ENCODE measurements around the gene TMEM175. TPM values are rescaled to one million over a fixed set of nuclear protein-coding genes. Genes with fewer than 3 reads are reported as not detected.

Gene TMEM175
- total RNA-seq, 3 donors from 2014 or later = 30.1 to 39.0 (median 37.5) TPM

GRCh38 chr4:988726-989721, 56.8 kb downstream of the TMEM175 start:
- intact Hi-C loops (cut with DNase I, micrococcal nuclease) = no loop called here
- Histone ChIP-seq H3K9me3 (no peaks in the 10 kb centered on the region), H3K36me3 (ENCODE audit: low read depth) (no peaks in the 10 kb centered on the region), H3K4me1 (ENCODE audit: low read depth) (peaks cover 38% of the 10 kb centered on the region), H3K4me3 (no peak overlapping the region)
- DNase-seq (peak in 1 of 3 donors; percentile 54), ATAC-seq (no peak)
- TF ChIP-seq CTCF (IDR thresholded peaks at IDR 0.05) = no peak

GRCh38 chr4:989722-990471, 57.6 kb downstream of the TMEM175 start:
- Histone ChIP-seq H3K9me3 (no peaks in the 10 kb centered on the region), H3K4me1 (ENCODE audit: low read depth) (peaks cover 36% of the 10 kb centered on the region), H3K36me3 (ENCODE audit: low read depth) (no peaks in the 10 kb centered on the region), H3K4me3 (no peak overlapping the region)
- TF ChIP-seq CTCF (IDR thresholded peaks at IDR 0.05) = no peak
- intact Hi-C loops (cut with DNase I, micrococcal nuclease) = no loop called here
- no peak for ATAC-seq
- DNase-seq = no peak

- Histone ChIP-seq H3K36me3 (ENCODE audit: low read depth) (no peaks in the 10 kb centered on the region), H3K9me3 (no peaks in the 10 kb centered on the region), H3K4me1 (ENCODE audit: low read depth) (peaks cover 28% of the 10 kb centered on the region), H3K4me3 (no peak overlapping the region)
- peak in 2 of 3 donors; percentile 33 to 57 for DNase-seq
- TF ChIP-seq CTCF (IDR thresholded peaks at IDR 0.05) = no peak
- ATAC-seq = no peak
- intact Hi-C loops (cut with DNase I, micrococcal nuclease) = no loop called here
Observed at GRCh38 chr4:990746-991367, 58.6 kb downstream of the TMEM175 start.

- intact Hi-C loops (cut with DNase I, micrococcal nuclease) = no loop called here
- Histone ChIP-seq H3K9me3 (no peaks in the 10 kb centered on the region), H3K4me3 (no peak overlapping the region), H3K36me3 (ENCODE audit: low read depth) (no peaks in the 10 kb centered on the region), H3K4me1 (ENCODE audit: low read depth) (peaks cover 31% of the 10 kb centered on the region)
- ATAC-seq (no peak), DNase-seq (peak in 2 of 3 donors; percentile 49 to 59)
- no peak for TF ChIP-seq CTCF (IDR thresholded peaks at IDR 0.05)
Observed at GRCh38 chr4:991451-992296, 59.4 kb downstream of the TMEM175 start.

Measured in mucosa of descending colon (tissue), 3 donors.